Sciatic nerve (tissue), 2 donors: ENCODE results near the gene FAM227B. TPM values are rescaled to one million over a fixed set of nuclear protein-coding genes. Genes with fewer than 3 reads are reported as not detected.

Experiments
- ATAC-seq: fragments of 200-7000 bp; cut with Tn5 transposase; one replicate; pipeline ENCODE4 v1.9.1; 2020; ENCODE audit warnings: mild to moderate bottlenecking, moderate library complexity
- DNase-seq: peaks from one replicate; pipeline ENCODE4 v3.0.0-alpha.2; 2020; ENCODE audit warnings: low spot score
- intact Hi-C: fragments of 100-400 bp; cut with DNase I; formaldehyde crosslinking; loops from one replicate; pipeline ENCODE4 v1.14.2; 2022
- total RNA-seq: library from RNA; stranded (reverse); fragmentation: NEBNext Ultra II Directional; extraction: Animal tissue kit (Norgen Biotek cat#: 25700); gene quantifications from one replicate; pipeline ENCODE4 v1.2.1, GENCODE V29; 2021
- donor health status: DM: no; HTN: no; CAD: no.
- donor health status: DM: no; HTN: no; CAD: no.

FAM227B gene
- total RNA-seq, 1 donor from 2014 or later: 13.4 TPM

DNA sequence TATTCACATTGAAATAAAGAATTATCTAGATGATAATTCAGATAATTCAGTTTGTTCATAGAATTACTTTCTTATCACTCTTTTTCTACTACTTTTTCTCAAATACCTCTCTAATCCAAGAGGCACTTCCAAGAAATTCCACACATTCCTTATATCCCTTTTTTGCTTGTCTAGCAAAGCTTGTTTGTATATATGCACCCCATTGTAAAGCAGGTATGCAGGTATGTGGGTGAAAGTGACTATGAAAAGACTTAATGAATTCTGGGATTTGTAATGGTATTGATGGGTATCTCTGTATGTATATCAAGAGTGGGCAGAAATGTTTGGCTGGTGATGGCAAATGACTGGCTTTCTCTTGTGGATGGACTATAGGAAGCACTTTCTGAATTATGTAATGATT is 291.7 kb downstream of the FAM227B start:
- DNase-seq (no peak), ATAC-seq (no peak)
- intact Hi-C loops: no loop called here

DNA sequence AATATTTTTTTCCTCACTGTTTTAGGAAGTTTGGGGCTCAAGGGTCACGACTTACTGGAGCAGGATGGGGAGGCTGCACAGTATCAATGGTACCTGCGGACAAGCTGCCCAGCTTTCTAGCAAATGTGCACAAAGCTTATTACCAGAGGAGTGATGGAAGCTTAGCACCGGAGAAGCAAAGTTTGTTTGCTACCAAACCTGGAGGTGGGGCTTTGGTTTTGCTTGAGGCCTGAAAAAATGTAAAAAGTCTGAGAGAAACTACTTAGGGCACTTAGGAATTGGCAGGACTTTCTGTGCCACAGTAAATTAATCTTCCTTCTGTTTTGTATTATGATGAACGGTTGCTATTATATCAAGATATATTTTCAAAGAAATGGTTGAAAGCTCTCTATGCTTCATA is 292.7 kb downstream of the FAM227B start:
- DNase-seq (no peak), ATAC-seq (no peak)
- intact Hi-C loops: no loop called here

DNA sequence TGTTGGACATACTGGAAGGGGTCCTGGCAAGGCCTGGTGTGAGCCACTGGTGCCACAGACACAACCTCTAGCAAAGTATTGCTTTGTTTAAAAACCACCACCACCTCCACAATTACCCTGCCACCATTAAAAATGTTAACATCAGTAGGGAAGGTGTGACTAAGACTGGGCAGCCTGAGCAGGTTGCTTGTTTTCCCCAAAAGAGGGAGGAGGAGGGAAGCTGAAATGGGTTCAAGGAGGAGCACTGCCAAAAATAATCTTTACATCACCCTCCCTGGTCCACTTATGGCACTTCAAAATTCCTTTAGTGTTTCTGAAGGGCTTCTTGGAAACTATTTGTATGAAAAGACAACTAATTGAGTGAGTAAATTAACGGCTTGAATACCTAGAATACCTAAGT is 297.4 kb downstream of the FAM227B start:
- intact Hi-C loops: no loop called here
- no peak for ATAC-seq
- DNase-seq: no peak

DNA sequence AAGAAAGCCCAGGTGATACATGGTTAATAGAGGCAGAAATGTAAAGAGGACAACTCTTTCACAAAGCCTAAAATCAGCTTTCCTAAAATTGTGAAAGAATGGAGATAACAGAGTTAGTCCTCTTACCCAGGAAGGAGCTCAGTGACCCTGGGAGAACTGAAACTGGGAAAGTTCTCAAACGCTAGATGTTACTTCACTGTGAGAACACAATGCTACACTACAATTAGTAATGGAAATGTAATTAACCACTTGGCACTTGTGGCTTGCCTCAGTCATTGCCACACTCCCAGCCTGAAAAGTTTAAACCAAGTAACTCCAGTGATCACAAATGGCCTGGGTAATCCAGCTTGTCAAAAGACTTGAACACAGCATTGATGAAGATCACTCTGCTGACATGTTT is 300.3 kb downstream of the FAM227B start:
- intact Hi-C loops: no loop called here
- ATAC-seq: no peak

DNA sequence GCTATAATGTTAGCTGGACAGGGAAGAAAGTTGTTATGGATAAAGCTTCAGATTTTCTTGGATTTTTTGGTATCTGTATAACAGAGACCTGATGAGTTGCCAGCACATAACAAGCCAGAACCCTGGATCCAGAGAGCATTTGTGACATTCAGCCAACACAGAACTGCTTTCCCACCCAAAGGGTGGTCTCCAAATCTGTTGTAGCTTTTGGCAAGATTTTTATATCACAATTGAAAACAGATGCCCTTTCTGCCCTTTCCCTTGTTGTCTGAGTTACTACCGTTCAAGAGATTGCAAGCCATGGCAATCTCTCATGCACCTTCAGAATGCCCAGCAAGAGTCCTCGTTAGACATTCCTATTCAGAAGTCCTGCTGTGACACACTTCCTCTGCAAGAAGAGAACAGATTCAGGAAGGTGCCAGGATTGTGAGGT is 305.2 kb downstream of the FAM227B start:
- ATAC-seq (no peak), DNase-seq (no peak)
- intact Hi-C loops: no loop called here

More for the DNA sequence above, 300.3 kb downstream of the FAM227B start:
- DNase-seq: no peak

DNA sequence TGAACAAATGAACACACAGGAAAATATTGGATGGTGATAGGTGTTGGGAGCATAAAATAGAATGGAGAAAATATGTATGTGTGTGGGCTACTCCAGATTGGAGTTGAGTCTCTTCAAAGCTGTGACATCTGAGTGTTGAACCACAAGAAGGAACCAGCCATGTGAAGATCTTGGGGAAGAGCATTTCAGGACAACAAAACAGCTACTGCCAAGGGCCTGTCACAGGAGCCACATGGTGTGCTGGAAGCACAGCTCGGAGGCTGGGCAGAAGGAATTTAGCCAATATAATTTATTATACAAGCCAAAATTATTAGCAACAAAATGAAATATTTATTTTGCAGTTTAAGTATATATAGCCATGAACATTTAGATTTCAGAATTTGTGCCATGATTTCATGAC is 305.9 kb downstream of the FAM227B start:
- DNase-seq: no peak
- ATAC-seq: no peak
- intact Hi-C loops: no loop called here

DNA sequence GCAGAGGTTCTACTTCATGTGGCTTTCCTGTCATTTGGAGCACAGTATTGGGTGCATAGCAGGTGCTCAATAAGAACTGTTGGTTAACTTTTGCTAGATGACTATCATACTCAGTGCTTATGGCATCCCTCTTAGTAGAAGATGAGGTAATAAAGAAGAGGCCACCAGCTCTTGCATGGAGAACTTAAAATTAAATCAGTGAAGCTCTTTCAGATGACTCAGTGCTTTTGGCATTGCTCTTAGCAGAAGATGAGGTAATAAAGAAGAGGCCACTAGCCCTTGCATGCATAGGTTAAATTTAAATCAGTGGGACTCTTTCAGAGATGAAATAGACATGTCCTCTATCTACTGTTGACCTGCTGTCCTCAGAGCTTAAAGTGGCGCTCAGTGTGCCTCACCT is 307.0 kb downstream of the FAM227B start:
- ATAC-seq (no peak), DNase-seq (no peak)
- intact Hi-C loops: no loop called here

DNA sequence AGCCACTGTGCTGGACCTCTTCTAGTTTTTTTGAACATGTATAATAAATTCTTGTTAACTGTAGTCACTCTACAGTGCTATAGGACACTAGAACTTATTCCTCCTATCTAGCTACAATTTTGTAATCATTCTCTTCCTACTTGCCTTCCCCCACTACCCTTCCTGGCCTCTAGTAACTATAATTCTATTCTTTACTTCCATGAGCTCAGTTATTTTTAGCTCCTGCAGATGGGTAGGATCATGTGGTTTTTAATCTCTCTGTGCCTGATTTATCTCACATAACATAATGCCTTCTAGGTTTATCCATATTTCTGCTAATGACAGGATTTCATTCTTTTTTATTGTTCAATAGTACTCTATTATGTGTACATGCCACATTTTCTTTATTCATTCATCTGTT is 310.7 kb downstream of the FAM227B start:
- DNase-seq: no peak
- no peak for ATAC-seq
- intact Hi-C loops: no loop called here

DNA sequence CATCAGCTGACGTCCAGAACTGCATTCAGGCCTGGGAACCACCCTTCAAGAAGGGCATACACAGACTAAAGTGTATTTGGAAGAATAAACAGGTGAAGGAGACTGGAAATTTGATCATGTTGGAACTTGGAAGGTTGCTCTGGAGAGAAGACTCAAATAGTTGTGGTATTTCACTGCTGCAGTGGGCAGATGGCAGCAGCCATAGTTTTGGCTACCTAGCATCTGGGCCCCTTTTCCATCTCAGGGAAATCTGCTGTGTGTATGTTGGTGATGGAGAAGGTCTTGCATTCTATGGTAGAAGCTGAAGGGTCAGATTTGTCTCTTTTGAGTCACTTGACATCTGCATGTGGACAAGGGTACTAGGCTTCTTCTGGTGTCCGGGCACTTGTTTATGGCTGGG is 311.9 kb downstream of the FAM227B start:
- DNase-seq: no peak
- no peak for ATAC-seq
- intact Hi-C loops: no loop called here

DNA sequence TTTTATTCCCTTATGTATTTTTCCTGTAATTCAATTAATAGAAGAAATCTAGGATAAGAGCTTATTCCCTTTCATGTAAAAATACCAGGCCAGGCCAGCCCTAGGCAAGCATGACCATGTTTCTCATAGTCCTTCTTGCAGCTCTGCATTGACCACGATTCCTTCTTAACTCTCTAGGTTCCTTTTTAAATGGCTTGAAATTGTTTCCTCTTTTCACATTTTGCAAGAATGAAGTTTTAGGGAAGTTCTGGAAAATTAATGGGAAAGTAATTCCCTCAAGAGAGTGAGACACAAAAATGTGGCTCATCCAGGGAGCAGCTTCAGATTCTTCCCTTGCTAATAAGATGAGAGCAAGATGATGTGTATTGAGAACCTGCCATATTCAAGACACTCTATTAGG is 314.1 kb downstream of the FAM227B start:
- ATAC-seq (no peak), DNase-seq (no peak)
- intact Hi-C loops: no loop called here

DNA sequence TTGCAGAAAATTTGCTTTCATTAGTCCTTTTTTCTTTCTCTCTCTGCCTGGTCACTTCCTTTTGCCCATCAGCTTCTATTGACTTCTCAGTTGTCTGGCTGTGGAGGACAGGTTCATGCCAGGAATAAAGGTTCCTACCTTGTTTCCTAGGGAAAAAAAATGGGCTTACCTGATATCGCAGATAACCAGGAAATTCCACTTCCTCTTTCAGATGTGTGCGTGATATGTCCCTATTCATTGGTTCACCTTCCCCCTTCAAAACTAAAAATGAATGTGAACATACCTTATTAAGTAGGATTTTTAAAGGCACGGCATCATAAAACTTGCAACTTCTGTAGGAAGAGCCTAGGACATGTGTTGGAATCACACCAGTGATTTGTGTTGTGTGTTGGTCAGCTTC is 317.6 kb downstream of the FAM227B start:
- ATAC-seq: no peak
- no peak for DNase-seq
- intact Hi-C loops: no loop called here

DNA sequence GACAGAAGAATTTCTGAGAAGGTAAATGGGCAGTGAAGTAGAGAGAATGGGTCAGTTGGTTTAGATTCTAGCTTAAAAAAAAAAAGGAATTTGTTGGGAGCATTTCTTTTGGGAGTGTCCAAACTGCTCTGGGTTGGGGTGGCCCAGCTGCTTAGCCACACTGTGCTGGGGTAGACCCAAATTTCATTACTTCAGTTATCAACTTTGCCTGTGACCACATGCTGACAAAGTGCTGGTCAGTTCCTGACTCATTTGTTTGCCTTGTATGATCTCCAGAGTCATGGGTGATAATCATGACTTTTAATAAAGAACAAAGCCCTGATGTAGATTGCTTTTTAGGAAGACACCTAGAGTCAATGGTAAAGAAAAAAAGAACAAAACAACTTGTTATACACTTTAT is 319.1 kb downstream of the FAM227B start:
- intact Hi-C loops: no loop called here
- no peak for DNase-seq
- no peak for ATAC-seq

DNA sequence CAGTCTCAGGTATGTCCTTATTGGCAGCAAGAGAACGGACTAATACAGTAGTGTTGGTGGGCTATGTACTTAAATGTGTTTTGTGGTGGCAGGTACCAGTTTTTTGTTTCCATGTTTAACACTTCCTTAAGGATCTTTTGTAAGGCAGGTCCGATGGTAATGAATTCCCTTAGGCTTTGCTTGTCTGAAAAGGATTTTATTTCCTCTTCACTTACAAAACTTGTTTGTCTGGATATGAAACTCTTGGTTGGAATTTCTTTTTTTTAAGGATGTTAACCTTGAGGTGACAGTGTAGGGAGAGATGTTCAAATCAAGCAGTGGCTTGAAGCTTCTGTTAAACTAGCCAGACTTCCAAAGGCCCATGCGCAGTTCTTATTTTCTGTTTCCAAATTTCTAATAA is 319.8 kb downstream of the FAM227B start:
- ATAC-seq: no peak
- intact Hi-C loops: no loop called here
- DNase-seq: no peak

DNA sequence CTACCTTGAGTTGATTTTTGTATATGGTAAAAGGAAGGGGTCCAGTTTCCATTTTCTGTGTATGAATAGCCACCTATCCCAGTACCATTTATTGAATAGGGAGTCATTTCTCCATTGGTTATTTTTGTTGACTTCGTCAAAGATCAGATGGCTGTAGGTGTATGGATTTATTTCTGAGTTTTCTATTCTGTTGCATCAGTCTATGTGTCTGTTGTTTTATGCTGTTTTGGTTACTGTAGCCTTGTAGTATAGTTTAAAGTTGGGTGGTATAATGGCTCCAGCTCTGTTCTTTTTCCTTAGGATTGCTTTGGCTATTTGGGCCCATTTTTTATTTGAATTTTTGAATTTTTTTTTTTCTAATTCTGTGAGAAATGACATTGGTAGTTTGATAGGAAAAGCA is 323.0 kb downstream of the FAM227B start:
- intact Hi-C loops: no loop called here
- no peak for ATAC-seq
- DNase-seq: no peak

DNA sequence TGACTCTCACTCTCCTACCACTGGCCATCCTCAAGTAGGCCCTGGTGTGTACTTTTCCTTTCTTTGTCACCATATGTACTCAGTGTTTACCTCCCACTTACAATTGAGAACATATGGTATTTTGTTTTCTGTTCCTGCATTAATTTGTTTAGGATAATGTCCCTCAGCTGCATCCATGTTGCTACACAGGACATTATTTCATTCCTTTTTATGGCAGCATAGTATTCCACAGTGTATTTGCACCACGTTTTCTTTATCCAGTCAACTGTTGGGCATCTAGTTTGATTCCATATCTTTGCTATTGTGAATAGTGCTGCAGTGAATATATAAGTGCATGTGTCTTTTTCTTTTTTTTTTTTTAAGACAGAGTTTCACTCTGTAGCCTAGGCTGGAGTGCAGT is 324.4 kb downstream of the FAM227B start:
- ATAC-seq (no peak), DNase-seq (no peak)
- intact Hi-C loops: no loop called here

DNA sequence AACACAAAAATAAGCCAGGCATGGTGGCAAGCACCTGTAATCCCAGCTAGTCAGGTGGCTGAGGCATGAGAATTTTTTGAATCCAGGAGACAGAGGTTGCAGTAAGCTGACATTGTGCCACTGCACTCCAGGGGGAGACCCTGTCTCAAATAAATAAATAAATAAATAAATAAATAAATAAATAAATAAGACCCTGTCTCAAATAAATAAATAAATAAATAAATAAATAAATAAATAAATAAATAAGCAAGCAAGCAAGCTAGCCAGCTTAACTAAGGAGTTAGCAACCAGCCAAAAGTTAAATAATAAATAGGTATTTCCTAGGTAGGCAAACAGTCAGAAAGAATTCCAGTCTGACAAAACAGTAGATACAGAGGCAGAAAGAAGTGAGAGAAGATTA is 326.7 kb downstream of the FAM227B start:
- DNase-seq (no peak), ATAC-seq (no peak)

DNA sequence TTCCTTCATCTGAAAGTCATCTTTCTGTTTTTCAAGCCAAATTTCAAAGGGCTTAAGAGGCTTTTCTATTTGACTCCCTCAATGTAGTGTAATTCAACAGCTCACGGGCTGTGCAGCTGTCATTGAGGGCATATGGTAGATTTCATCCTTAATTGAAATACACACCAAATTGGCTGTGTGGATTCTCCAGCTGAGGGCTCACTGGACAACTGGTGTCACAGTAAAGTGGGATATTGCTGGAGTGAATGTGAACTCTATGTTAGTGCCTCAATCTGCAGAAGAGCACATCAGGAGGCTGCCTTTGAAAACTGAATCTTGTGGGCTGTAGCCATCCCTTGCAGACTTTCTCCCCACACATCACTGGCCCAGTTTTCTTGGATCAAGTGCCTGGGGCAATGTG is 330.4 kb downstream of the FAM227B start:
- no peak for ATAC-seq
- DNase-seq: no peak

More for the DNA sequence above, 326.7 kb downstream of the FAM227B start:
- intact Hi-C loops: no loop called here

DNA sequence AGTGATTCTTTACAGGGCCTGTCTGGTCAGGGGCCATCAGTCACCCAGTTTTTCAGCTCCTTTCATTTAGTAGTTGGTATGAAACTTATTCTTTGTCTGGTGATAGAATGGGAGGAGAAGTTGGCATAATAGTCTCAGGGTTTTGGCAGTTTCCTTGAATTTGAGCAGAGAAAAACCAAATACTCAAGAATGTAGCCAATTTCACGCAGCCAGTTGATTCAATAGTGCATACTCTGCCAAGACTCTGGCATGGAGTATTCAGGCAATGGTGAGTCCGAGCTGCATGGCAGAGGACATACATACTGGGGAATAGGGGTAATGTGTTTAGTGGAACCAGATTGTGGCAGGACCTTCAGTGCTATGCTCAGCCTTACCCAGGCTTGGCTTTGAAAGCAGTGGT is 332.2 kb downstream of the FAM227B start:
- no peak for ATAC-seq
- intact Hi-C loops: no loop called here
- DNase-seq: no peak

More for the DNA sequence above, 330.4 kb downstream of the FAM227B start:
- intact Hi-C loops: no loop called here

DNA sequence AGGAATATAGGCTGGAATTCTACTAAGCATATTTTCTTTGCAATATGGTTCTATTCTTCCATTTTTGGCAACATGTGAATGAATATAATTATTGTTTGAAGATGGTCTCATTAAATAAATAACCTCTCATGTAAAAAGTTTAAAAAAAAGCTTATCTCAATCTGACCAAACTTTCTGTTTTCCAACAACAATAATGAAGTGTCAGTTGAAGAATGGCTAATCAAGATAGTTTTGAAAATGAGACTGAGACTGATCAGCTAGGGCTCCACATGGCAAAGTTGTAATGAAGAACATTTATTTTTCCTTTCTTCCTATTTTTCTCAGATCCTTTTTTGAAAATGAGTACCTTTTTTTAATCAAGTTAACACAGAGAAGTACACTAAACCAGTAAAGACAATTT is 333.1 kb downstream of the FAM227B start:
- no peak for DNase-seq
- intact Hi-C loops: no loop called here
- ATAC-seq: no peak

DNA sequence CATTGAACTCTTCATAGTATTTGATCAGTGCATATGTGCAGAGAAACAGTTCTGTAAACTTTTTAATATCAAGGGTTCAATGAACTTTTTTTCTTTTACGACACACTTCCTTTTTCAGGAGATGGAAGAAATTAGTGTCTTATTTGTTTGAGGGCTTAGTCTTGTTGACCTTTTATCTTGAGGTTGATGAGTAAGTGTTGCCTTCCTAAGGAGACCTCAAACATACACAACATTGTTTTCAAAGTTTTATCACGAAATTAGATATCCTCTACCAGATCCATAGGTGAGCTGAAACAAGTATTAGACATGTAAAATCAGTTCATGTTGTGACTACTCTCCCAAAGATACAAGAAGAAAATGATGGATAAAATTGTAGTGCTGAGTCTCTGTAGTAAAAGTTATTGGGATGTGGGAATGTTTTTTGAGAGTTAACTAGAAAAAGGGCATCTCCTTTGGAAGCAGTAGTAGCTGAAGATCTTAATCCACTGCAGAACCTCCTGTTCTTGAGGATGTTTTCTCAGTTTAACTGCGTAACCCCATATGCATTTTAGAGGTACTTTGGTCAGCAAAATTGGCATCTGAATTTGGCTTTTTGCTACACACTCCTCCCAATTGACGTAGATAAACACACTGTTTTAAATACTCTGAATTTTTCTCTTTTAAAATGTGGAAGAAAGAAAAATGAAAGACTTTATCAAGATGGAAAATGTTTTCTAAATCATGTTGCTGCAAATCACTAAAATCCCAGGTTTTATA is 333.8 kb downstream of the FAM227B start:
- ATAC-seq (peak; percentile 77), DNase-seq (no peak)
- intact Hi-C loops: no loop called here

DNA sequence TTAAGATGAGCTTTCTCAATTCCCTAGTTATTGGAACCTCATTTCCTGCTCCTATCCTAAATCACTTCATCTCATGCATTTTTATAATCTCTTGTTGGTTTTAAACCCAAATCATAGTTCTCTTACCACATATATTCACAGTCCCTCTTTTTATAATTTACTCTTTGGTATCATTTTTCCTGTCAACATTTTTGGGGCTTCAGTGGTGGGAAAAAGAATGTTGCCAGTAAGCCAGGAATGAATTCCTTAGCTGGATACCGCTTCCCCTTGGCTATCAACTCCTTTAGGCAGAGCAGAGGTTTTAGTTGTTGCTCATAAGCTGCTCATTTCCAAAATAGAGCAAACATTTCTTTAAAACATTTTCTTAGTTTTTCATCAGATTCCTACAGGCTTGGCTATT is 338.3 kb downstream of the FAM227B start:
- intact Hi-C loops: loop anchor here (5.0 kb wide), 1 partner anchor 1065 kb away; no protein-coding TSS in a partner anchor
- no peak for DNase-seq
- no peak for ATAC-seq
